ENCODE measurements around the gene CAMKMT.
A peak's percentile ranks its signal among the peaks of the same experiment; 100 is the strongest.

CAMKMT gene

GRCh38 chr2:44572196-44572900, 210.6 kb downstream of the CAMKMT start:
- no peak overlapping the region for H3K9ac ChIP-seq (ENCODE audit: low read length)
- no peak for TF ChIP-seq EZH2phosphoT487 (conservative IDR thresholded peaks at IDR 0.05; ENCODE audit: low read length)
- TF ChIP-seq CTCF (IDR thresholded peaks at IDR 0.05; ENCODE audit: insufficient read depth, low read length, poor library complexity, severe bottlenecking): no peak

GRCh38 chr2:44573996-44574395, 212.2 kb downstream of the CAMKMT start:
- no peak overlapping the region for H3K9ac ChIP-seq (ENCODE audit: low read length)
- H3K36me3 ChIP-seq (ENCODE audit: low read length): no peaks in the 10 kb centered on the region
- TF ChIP-seq EZH2phosphoT487 (conservative IDR thresholded peaks at IDR 0.05; ENCODE audit: low read length) (no peak), CTCF (IDR thresholded peaks at IDR 0.05; ENCODE audit: insufficient read depth, low read length, poor library complexity, severe bottlenecking) (no peak)
- H4K20me1 ChIP-seq (ENCODE audit: low read depth, low read length): 0 out of 2 replicates have a peak, but pooled peaks cover 3% of the 10 kb centered on the region
- H3K9me3 ChIP-seq (ENCODE audit: insufficient read depth, low read length): no peaks in the 10 kb centered on the region
- no peak overlapping the region for H3K4me2 ChIP-seq (ENCODE audit: low read depth, low read length, poor library complexity, severe bottlenecking)
- no peaks in the 10 kb centered on the region for H3K9me2 ChIP-seq (replicated peaks; ENCODE audit: insufficient read depth, low read length)
- H3K27me3 ChIP-seq (ENCODE audit: low read length): no peaks in the 10 kb centered on the region
- H3F3A ChIP-seq (ENCODE audit: insufficient read depth): no peaks in the 10 kb centered on the region
- no peak overlapping the region for H3K4me3 ChIP-seq (ENCODE audit: insufficient read depth, low read length, poor library complexity, severe bottlenecking)
- H3K79me2 ChIP-seq (ENCODE audit: insufficient read depth, low read length): no peaks in the 10 kb centered on the region
- H2AFZ ChIP-seq (ENCODE audit: low read depth, low read length, severe bottlenecking): no peak overlapping the region
- no peak overlapping the region for H3K27ac ChIP-seq (ENCODE audit: low read depth, low read length)

More at GRCh38 chr2:44572196-44572900, 210.6 kb downstream of the CAMKMT start:
- Histone ChIP-seq H3K4me3 (ENCODE audit: insufficient read depth, low read length, poor library complexity, severe bottlenecking) (no peak overlapping the region), H3K79me2 (ENCODE audit: insufficient read depth, low read length) (no peaks in the 10 kb centered on the region), H2AFZ (ENCODE audit: low read depth, low read length, severe bottlenecking) (no peak overlapping the region), H3K27ac (ENCODE audit: low read depth, low read length) (no peak overlapping the region), H4K20me1 (ENCODE audit: low read depth, low read length) (0 out of 2 replicates have a peak, but pooled peaks cover 3% of the 10 kb centered on the region), H3K9me3 (ENCODE audit: insufficient read depth, low read length) (no peaks in the 10 kb centered on the region), H3K9me2 (replicated peaks; ENCODE audit: insufficient read depth, low read length) (no peaks in the 10 kb centered on the region), H3K36me3 (ENCODE audit: low read length) (no peaks in the 10 kb centered on the region), H3F3A (ENCODE audit: insufficient read depth) (no peaks in the 10 kb centered on the region), H3K27me3 (ENCODE audit: low read length) (no peaks in the 10 kb centered on the region), H3K4me2 (ENCODE audit: low read depth, low read length, poor library complexity, severe bottlenecking) (no peak overlapping the region)

GRCh38 chr2:44578471-44579093, 216.8 kb downstream of the CAMKMT start:
- Histone ChIP-seq H3K4me3 (ENCODE audit: insufficient read depth, low read length, poor library complexity, severe bottlenecking) (no peak overlapping the region), H3K79me2 (ENCODE audit: insufficient read depth, low read length) (no peaks in the 10 kb centered on the region), H4K20me1 (ENCODE audit: low read depth, low read length) (no peaks in the 10 kb centered on the region), H3K27me3 (ENCODE audit: low read length) (no peaks in the 10 kb centered on the region), H3K36me3 (ENCODE audit: low read length) (no peaks in the 10 kb centered on the region), H3F3A (ENCODE audit: insufficient read depth) (no peaks in the 10 kb centered on the region), H3K9ac (ENCODE audit: low read length) (no peak overlapping the region), H3K4me2 (ENCODE audit: low read depth, low read length, poor library complexity, severe bottlenecking) (peak overlapping the region; percentile 23), H3K27ac (ENCODE audit: low read depth, low read length) (no peak overlapping the region), H3K9me3 (ENCODE audit: insufficient read depth, low read length) (no peaks in the 10 kb centered on the region), H3K9me2 (replicated peaks; ENCODE audit: insufficient read depth, low read length) (no peaks in the 10 kb centered on the region), H2AFZ (ENCODE audit: low read depth, low read length, severe bottlenecking) (no peak overlapping the region)
- TF ChIP-seq CTCF (IDR thresholded peaks at IDR 0.05; ENCODE audit: insufficient read depth, low read length, poor library complexity, severe bottlenecking) (no peak), EZH2phosphoT487 (conservative IDR thresholded peaks at IDR 0.05; ENCODE audit: low read length) (no peak)
